Measurements from ENCODE around the gene CLSTN1.
"Not testable (repeated sequence)": the region's sequence is repeated elsewhere in the genome, so short reads cannot be mapped to it uniquely, and the experiment has no call there.

The CLSTN1 gene

DNA sequence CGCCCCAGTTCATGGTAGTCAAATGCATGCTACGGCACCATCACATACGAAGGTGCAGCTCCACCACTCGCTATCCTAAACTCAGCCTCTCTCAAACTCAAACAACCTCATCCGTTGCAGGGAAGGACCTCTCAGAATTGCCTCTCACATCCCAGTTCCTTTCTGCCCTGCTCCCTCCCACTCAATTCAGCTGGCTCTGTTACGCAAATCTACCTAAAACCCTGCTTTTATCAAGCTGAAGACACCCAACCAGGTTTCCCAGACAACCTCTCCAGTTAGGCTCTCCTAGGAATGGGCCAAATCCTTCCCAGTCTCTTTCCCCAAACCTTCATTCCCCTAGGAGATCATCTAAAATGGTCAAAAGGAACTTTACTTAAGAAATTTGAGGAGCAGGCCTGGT is 62.9 kb downstream of the CLSTN1 start:
- DNase-seq = no peak

DNA sequence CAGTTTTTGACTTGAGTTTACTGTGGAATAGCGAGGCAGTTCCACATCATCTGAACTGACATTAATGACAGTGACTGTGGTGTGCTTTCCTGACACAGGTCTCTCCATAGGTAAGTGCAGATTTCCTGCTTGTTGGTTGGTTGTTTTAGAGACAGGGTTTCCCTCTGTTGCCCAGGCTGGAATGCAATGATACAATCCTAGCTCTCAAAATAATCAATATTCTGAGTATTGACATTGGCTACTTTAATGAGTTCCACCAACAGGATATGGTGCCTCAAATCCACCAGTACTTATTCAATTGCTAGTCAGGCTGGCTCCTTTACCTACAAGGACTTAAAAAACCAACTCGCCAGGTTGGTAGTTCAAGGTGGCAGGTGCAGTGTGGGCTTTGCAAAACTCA is 63.8 kb downstream of the CLSTN1 start:
- DNase-seq = no peak

DNA sequence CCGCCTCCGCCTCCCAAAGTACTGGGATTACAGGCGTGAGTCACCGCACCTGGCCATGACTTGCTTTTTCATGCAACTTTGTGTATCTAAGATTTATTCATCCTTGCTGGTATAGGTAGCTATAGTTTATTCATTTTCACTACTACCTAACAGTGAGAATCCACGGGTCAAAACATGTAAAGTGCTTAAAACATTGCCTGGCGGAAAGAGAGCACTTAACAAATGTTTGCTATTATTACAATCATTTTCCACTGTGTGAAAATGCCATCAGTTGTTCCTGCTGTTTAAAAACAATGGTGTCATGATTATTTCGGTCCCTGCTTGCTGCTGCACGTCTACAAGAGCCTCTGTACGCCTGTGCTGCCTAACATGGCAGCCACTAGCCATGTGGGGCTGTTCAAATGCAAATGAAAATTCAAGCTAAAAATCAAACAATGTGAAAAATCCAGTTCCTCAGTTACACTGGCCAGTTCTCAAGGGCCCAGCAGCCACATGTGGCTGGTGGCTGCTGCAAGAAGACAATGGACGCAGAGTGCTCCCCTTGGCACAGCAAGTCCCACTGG is 65.1 kb downstream of the CLSTN1 start:
- DNase-seq = no peak

DNA sequence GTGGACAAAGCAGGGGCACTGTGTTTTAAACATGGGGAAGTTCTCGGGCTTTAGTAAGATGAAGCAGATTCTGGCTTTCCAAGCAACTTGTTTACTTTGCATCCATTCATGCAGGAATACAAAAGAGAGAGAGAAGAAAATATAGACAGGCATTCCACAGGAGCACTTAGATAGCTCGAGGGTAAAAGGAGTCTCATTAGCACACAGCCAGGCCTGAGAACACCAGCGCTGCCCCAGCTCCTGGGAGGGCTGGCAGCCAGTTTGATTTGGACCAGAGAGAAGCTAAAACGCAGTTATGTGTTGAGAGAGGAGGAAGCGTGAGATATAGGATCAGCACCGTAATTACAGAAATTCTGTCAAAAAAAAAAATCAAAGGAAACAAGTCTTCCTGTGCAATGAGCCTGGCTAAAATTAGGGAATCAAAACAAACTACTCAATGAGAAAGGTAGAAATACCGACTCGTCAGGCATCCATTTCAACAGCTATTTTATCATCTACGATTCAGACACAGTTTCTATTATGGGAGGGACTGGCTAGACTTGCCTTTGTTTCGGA is 68.2 kb downstream of the CLSTN1 start:
- no peak for DNase-seq

DNA sequence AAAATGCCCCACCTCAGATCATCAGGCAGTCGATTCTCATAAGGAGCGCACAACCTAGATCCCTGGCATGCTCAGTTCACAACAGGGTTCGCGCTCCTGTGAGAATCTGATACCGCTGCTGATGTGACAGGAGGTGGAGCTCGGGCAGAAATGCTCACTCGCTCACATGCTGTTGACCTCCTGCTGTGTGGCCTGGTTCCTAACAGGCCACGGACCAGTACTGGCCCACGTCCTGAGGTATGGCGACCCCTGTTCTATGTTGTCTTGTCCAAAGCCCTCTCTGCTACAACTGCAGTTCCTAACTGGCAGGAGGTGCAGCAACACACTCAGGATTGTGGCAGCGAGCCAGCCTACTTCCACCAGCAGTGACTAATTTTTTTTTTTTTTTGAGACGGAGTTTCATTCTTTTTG is 70.6 kb downstream of the CLSTN1 start:
- peak; percentile 67 for DNase-seq

DNA sequence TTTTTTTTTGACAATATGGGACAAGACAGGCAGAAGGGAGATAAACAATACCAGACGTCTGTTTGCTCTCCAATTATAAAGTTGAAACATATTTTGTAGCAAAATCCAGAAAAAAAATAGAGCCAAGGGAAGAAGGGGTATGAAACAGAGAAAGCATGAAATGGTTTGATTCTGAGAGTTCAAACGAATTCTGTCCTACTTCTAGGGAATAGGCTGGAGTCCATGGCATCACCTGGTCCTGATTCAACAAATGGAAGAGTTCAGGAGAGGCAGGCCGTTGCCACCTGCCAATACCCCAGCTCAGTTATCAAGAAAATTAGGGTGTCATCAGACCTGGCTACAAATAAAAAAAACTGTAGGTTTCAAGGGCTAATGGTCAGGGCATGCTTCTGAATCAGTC is 71.8 kb downstream of the CLSTN1 start:
- DNase-seq = no peak

DNA sequence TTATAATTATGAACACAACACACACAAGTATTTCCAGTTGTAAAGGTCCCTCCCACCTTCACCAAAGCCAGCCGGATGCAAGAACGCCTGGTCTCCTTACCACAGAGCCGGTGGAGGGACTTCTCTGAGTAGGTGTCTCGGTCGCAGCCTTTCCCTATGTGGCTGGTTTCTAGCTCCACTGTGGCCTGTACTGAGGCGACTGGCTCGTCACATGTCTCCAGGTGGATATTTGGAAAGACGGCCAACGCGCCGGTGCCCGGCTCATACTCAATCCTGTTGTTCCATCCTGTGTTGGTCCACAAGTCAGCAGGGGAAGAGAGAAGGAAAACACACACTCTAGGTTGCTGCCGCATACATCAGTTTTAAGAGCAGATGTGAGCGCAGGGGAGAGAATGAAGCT is 74.4 kb downstream of the CLSTN1 start:
- no peak for DNase-seq

DNA sequence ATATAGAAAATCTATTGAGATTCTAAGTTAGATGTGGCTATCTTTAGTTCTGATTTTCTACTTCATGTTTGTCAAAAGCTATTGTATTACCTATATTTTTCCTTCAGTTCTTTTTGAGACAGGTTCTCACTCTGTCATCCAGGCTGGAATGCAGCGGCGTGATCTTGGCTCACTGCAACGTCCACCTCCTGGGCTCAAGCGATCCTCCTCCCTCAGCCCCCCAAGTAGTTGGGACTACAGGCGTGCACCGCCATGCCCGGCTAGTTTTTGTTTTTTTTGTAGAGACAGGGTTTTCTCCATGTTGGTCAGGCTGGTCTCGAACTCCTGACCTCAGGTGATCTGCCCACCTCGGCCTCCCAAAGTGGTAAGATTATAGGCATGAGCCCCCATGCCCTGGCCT is 75.4 kb downstream of the CLSTN1 start:
- DNase-seq = not testable (repeated sequence)

DNA sequence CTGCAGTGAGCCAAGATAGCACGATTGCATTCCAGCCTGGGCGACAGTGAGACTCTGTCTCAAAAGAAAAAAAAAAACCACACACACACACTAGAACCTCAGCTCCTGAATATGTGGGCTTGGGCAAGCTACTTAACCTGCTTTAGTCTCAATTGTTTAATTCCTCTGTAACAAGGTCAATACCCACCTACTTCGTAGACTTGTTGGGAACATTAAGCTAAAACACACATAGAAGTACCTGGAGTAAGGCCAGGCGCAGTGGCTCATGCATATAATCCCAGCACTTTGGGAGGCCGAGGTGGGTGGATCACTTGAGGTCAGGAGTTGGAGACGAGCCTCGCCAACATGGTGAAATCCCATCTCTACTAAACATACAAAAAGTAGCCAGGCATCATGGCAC is 77.1 kb downstream of the CLSTN1 start:
- DNase-seq = no peak

DNA sequence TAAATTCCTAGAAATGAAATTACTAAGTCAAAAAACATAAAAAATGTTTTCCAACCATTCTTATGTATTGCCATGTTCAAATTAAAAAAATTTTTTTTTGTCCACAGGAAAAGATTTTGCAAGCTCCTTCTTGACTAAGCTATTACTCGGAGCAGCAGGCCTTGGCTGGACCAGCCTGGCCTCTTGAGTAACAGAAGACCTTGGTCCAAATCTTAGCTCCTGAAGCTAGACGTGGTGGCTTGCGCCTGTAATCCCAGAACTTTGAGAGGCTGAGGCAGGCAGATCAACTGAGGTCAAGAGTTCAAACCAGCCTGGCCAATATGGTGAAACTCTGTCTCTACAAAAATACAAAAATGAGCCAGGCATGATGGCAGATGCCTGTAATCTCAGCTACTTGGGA is 77.6 kb downstream of the CLSTN1 start:
- DNase-seq = no peak

DNA sequence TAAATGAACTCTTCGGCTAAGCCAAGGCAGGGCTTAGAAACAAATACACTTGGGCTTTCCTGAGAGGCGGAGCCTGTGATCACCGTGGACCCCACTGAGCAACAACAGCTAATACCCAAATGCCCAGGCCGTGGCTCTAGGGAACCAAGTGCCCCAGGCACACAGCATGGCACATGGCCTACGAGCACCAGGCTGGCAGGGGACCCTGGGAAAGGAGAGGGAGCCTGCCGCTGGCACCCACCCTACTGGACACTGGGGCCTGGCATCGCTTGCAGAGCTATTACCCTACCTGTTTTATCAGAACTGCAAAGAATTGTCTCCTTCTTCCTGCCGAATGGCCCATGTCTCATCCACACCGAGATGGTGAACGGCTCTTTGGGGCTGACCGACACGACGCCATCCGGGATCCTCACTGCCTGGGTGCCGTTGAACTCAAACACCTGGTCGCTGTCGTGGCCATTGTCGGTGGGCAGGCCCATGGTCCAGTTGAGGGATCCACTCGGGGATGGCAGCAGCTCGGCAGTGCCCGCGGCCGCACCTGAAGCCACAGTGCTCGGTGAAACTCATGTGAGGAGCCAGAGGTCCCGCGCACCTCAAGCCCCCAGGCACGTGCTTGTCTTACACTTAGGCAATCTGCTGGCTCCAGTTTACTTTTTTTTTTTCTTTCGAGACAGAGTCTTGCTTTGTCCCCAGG is 79.5 kb downstream of the CLSTN1 start:
- DNase-seq = no peak

DNA sequence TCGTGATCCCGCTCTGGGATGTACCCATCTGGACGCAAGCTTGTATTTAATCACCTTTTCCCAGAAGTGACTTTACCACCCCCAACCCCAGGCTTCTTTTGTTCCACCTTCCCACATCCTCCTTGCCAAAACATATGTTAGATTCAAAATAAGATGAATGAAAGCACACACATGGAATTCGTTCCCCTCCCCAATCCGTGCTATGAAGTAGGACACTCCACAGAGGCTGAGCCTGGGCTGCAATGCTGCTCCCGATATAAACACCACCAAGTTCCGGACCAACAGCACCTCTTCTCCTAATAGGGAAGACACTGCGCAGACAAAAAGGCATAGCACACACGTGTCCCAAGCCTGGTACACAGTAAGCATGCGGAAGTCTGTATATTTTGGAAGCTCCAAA is 86.1 kb downstream of the CLSTN1 start:
- DNase-seq = no peak

DNA sequence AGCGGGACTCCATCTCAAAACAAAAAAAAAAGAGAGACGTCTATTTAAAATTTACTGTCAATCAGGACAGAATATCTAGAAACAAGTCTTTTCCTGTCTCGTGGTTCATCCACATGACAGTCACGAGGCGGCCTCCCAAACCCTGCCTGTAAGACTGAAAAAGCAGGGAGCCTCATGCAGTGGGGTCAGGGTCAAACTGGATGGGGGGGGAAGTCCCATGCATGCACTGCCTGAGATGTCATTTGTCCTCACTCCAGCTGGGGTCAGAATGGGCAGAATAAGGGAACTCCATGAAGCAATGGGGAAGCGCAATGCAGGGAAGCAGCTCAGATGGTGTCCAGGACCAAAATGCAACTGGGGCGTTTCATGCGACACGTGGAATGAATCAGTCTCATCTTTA is 86.7 kb downstream of the CLSTN1 start:
- no peak for DNase-seq

DNA sequence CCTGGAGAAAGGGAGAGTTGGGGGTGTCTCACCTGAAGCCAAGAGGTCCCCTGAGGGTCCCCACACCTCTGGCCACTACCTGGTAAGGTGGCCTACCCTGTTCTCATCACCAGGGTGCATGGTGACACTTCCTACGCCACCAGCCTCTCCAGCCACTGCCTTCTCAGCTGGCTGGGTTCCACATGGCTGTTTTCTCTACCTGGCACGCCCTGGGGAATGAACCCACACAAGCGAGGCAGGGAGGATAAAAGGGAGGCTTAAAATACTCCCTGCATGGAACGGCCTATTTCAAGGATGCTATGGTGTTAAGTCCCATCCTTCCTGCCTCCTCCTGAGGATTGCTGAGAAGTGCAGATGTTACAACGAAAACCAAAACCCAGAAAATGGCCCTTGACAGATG is 87.5 kb downstream of the CLSTN1 start:
- no peak for DNase-seq

DNA sequence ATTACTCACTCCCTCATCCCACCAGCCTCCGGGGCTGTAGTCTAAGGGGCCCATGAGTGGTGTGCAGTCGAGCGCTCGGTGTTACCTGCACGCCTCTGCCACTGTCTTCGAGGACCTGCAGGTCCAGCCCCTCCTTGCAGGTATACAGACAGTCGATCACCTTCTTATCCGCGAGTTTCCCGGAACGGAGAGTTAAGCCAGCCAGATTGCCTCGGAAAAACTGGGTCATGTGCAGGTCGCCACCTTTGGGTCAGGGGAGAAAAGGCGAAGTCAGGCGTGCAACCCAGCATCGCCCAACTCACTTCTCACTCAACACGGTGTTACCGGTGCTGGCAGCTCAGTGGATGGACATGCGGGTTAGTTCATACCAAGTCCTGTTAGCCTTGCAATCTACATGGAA is 88.0 kb downstream of the CLSTN1 start:
- no peak for DNase-seq

DNA sequence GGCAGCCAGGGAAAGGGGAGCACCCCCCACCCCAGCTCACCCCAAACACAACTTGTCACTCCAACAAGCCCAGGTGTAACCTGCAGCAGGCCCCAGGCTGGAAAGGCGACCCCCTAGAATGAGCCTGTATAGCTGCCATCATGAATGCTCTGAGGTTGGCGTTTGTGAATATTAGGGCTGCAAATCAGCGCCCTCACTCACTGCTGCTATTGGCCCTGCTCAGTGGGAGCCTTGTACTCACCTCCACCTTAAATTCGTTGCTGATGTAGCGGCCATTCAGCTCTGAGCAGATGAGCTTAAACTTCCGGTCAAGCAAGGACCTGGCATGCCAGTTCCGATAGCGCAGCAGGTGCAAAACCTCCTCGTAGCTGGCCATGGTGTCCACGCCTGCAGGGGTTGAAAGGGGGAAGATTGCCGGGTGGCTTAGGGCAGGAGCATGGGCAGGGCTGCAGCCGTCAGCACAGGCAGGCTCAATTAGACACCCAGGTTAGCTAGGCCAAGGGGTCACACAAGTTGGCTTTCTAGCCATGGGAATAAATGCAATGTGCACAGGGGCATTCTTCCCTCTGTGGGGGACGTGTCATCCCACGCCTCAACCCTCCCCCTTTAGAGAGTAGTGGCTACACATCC is 90.5 kb downstream of the CLSTN1 start:
- no peak for DNase-seq

DNA sequence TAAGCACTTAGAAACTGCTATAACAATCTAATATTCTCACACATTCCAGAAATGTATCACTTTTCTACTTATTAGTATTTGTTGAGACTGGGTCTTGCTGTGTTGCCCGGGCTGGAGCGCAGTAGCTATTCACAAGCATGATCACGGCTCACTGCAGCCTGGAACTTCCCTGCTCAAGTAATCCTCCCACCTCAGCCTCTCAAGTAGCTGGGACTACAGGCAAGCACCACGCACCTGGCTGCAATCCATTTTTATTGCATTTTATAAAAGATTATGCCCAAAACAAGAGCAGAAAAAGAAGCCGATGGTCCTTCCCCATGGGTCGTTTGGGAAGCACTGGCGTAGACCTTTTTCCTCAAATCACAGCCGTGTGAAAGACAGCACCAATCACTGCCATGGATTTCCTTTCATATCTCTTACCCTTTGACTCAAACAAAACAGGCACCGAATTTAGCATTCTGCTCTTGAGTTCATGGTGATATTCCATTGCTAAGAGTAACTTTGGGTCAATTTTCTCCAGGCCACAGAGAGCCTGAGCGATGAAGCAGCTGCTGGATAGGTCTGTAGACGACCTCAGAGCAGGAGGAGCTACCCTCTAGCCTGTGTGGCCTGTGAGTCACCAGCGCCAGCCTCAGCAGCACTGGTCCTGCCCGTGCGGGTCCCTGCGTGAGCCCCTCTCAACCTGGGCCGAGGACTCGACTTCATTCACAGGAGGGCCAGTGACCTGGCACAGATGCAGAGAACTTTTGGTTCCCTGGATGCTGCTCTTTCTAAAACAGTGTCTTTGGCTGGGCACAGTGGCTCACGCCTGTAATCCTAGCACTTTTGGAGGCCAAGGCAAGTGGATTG is 91.4 kb downstream of the CLSTN1 start:
- no peak for DNase-seq

DNA sequence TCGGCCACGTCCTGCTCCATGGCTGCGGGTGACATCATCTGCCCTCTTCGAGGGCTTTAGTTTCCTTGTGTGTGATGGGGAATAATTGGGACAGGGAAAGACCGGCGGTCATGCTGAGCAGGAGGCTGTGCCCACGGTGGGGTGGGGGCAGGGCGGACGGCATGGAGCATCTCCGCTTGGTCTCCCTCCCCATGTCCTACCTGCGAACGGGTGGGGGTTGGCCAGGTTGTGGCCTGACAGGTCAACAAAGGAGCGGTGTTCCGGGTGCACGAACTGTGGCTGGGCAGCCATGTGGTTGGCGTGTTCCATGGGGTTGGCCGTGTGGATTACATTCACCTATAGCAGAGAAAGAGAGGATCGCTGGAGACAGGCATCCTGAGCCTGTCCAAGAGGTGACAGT is 92.2 kb downstream of the CLSTN1 start:
- no peak for DNase-seq

DNA sequence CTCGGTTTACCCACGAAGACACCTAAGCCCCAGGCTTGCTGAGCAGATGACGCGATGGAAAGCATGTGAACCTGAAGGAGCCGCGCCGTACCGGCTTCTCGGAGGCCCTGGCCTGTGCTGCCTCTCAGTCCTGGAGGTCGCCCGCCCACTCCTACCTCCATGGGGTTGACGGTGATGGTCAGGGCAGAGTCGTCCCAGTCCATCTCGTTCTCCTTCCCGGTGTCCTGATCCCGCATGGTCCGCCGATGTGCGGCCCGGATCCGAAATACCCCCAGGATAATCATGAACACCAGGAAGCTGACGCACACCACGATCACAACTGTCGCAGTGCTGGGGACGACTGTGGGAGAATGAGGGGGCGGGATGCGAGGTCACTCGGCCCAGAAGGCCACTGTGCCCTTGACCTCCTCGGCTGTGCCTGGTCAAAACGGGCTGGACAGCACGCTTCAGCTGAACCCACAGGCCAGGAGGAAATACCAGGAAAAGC is 92.7 kb downstream of the CLSTN1 start:
- no peak for DNase-seq

DNA sequence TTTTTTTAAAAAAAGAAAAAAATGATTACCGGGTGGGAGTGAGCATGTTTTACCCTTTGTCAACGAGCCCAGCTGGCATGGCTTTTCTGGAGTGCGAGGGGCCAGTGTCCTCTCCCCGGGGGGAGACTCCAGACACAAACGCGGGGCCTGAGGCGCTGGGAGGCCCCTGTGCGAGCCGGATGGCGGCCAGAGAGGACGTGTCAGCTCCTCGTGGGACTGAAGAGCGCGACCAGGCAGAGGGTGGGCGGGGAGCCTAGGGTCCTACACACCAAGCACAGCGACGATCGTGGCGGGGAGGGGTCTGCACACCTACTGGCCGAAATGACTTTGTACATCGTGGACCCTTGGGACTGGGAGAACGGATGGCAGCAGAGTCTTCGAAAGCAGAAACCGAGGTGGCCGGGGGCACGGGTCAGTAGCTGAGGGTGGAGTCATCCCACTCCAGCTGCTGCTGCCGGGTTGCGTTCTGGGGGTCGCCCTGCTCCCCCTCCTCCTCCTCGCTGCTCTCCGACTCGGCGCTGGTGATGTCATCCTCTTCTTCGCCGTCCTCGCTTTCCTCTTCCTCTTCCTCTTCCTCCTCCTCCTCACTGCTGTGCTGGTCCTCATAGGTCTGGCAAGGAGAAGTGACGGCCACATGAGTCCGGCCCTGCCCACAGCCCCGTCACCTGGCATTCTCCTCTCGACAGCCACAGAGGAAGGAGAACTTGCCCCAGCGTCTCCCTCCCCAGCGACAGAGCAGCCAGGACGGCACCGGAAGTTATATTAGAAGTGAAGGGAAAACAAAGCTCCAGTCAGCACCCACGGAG is 93.5 kb downstream of the CLSTN1 start:
- no peak for DNase-seq

DNA sequence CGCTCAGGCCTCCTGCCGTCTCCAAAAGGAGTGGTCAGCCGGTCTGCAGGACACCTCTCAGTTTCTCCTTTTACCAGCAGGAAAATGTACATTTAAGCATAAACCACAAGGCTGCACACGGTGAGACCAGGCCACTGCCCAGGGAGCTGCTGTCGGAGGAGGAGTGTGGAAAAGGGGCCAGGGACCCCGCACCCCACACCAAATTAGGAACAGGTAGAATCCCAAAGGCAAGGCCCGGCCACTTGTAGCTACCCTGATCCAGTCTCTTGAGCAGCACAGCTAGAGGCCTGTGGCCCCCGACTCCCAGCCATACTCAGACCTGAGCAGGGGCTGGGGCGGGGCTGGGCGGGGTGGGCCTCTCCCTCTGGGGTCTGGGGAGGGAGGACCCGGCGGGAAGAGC is 94.2 kb downstream of the CLSTN1 start:
- DNase-seq = no peak

Data from NCI-H446 treated with DMSO at 0.1 percent for 48 hours (cell line).